ENCODE data around the gene PNPLA5. TPM values are rescaled to one million over a fixed set of nuclear protein-coding genes. Genes with fewer than 3 reads are reported as not detected.

PNPLA5 gene
- total and polyA plus RNA-seq, 9 of the 15 experiments (the other 6 are each of a cell fraction or from before 2014, with no cell fraction given) = not detected

GRCh38 chr22:43876866-43877509, 14.8 kb downstream of the PNPLA5 start:
- Histone ChIP-seq H3K9me3 (replicated peaks; ENCODE audit: control insufficient read depth, insufficient read depth, low read depth, low read length) (no peaks in the 10 kb centered on the region), H3K4me2 (ENCODE audit: insufficient read depth, low read length) (no peak overlapping the region), H3K27ac (ENCODE audit: extremely low read depth, low read depth, low read length) (no peak overlapping the region), H4K20me1 (replicated peaks; ENCODE audit: control insufficient read depth, insufficient read depth, low read length) (no peaks in the 10 kb centered on the region), H3K27me3 (ENCODE audit: control insufficient read depth in 2 of 2, insufficient read depth in 2 of 2, low read length in 2 of 2) (no peaks in the 10 kb centered on the region; a peak in 1 of 5 replicates), H3K4me3 (no peak overlapping the region), H3K9ac (ENCODE audit: insufficient read depth in 1 of 2, low read depth in 2 of 2, low read length in 2 of 2) (no peak overlapping the region), H2AFZ (ENCODE audit: low read depth, low read length) (no peak overlapping the region), H3K9me1 (ENCODE audit: control insufficient read depth, insufficient read depth, low read length) (no peaks in the 10 kb centered on the region), H3K79me2 (ENCODE audit: control insufficient read depth, insufficient read depth, low read length) (no peaks in the 10 kb centered on the region), H3K4me1 (replicated peaks in 1 of 2; ENCODE audit: control insufficient read depth in 2 of 2, insufficient read depth in 2 of 2, low read length in 2 of 2) (no peaks in the 10 kb centered on the region), H3K36me3 (ENCODE audit: control insufficient read depth, insufficient read depth, low read length) (no peaks in the 10 kb centered on the region)
- in situ Hi-C loops (cut with MboI) = no loop called here
- intact Hi-C loops (cut with micrococcal nuclease) = no loop called here
- FAIRE-seq (no peak), ATAC-seq (no peak), DNase-seq (ENCODE audit: extremely low read depth in 1 of 4, low spot score in 3 of 4) (no peak)
- ChIA-PET POLR2A (no interaction called here), CTCF (ENCODE audit: low intra/inter-chr PET ratio) (no interaction called here)
- 0% methylated on average over 5 of the region's 5 CpGs for WGBS (ENCODE audit: insufficient coverage, low coverage, missing lambda C conversion rate)
- no TSS peak for BruUV-seq (replicated peaks)
- no peak for TF ChIP-seq CBX8 (IDR thresholded peaks at IDR 0.05; ENCODE audit: borderline replicate concordance, extremely low read depth, low read depth, low read length, poor library complexity, severe bottlenecking)
- no peak for TF ChIP-seq GATA2 (CRISPR knock-in tag; IDR thresholded peaks at IDR 0.05)
- TF ChIP-seq HIVEP1 (CRISPR knock-in tag; IDR thresholded peaks at IDR 0.05) = no peak
- no peak for TF ChIP-seq YY1 (IDR thresholded peaks at IDR 0.05; ENCODE audit: borderline replicate concordance in 1 of 3, control insufficient read depth in 1 of 3, extremely low read depth in 1 of 3, insufficient read depth in 3 of 3, insufficient read length in 1 of 3, insufficient replicate concordance in 2 of 3, low read depth in 1 of 3, low read length in 2 of 3)
- TF ChIP-seq IRF2 (CRISPR knock-in tag; IDR thresholded peaks at IDR 0.05) = no peak
